Measurements from ENCODE around the gene GABARAP. TPM values are rescaled to one million over a fixed set of nuclear protein-coding genes. Genes with fewer than 3 reads are reported as not detected.

Gene GABARAP
- total and polyA plus RNA-seq, 2 of the 13 experiments (the other 11 are each of a cell fraction or from before 2014, with no cell fraction given): 161 to 310 TPM

DNA sequence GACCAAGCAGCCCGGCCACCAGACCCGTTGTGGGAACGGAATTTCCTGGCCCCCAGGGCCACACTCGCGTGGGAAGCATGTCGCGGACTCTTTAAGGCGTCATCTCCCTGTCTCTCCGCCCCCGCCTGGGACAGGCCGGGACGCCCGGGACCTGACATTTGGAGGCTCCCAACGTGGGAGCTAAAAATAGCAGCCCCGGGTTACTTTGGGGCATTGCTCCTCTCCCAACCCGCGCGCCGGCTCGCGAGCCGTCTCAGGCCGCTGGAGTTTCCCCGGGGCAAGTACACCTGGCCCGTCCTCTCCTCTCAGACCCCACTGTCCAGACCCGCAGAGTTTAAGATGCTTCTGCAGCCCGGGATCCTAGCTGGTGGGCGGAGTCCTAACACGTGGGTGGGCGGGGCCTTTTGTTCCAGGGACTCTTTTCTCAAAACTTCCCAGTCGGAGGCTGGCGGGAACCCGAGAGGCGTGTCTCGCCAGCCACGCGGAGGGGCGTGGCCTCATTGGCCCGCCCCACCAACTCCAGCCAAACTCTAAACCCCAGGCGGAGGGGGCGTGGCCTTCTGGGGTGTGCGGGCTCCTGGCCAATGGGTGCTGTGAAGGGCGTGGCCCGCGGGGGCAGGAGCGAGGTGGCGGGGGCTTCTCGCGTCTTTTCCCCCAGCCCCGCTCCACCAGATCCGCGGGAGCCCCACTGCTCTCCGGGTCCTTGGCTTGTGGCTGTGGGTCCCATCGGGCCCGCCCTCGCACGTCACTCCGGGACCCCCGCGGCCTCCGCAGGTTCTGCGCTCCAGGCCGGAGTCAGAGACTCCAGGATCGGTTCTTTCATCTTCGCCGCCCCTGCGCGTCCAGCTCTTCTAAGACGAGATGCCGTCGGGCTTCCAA is 39.1 kb upstream of the GABARAP start, which contains the start of gene SLC2A4 (continued):
- TF ChIP-seq, protein P1, sequence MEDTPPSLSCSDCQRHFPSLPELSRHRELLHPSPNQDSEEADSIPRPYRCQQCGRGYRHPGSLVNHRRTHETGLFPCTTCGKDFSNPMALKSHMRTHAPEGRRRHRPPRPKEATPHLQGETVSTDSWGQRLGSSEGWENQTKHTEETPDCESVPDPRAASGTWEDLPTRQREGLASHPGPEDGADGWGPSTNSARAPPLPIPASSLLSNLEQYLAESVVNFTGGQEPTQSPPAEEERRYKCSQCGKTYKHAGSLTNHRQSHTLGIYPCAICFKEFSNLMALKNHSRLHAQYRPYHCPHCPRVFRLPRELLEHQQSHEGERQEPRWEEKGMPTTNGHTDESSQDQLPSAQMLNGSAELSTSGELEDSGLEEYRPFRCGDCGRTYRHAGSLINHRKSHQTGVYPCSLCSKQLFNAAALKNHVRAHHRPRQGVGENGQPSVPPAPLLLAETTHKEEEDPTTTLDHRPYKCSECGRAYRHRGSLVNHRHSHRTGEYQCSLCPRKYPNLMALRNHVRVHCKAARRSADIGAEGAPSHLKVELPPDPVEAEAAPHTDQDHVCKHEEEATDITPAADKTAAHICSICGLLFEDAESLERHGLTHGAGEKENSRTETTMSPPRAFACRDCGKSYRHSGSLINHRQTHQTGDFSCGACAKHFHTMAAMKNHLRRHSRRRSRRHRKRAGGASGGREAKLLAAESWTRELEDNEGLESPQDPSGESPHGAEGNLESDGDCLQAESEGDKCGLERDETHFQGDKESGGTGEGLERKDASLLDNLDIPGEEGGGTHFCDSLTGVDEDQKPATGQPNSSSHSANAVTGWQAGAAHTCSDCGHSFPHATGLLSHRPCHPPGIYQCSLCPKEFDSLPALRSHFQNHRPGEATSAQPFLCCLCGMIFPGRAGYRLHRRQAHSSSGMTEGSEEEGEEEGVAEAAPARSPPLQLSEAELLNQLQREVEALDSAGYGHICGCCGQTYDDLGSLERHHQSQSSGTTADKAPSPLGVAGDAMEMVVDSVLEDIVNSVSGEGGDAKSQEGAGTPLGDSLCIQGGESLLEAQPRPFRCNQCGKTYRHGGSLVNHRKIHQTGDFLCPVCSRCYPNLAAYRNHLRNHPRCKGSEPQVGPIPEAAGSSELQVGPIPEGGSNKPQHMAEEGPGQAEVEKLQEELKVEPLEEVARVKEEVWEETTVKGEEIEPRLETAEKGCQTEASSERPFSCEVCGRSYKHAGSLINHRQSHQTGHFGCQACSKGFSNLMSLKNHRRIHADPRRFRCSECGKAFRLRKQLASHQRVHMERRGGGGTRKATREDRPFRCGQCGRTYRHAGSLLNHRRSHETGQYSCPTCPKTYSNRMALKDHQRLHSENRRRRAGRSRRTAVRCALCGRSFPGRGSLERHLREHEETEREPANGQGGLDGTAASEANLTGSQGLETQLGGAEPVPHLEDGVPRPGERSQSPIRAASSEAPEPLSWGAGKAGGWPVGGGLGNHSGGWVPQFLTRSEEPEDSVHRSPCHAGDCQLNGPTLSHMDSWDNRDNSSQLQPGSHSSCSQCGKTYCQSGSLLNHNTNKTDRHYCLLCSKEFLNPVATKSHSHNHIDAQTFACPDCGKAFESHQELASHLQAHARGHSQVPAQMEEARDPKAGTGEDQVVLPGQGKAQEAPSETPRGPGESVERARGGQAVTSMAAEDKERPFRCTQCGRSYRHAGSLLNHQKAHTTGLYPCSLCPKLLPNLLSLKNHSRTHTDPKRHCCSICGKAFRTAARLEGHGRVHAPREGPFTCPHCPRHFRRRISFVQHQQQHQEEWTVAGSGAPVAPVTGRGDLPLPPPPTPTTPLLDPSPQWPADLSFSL (CRISPR knock-in tag; IDR thresholded peaks at IDR 0.05): 0 out of 2 replicates have a peak, but pooled peaks have one; percentile 9
- TF ChIP-seq ZNF557 (CRISPR knock-in tag; IDR thresholded peaks at IDR 0.05) (no peak), ZNF772 (CRISPR knock-in tag; IDR thresholded peaks at IDR 0.05) (no peak), ZFP36L2 (CRISPR knock-in tag; IDR thresholded peaks at IDR 0.05) (no peak), FOXK1 (CRISPR knock-in tag; IDR thresholded peaks at IDR 0.05; ENCODE audit: borderline replicate concordance, low read depth) (peak; percentile 42; the same call in 1 of the 2 replicates), ZNF713 (CRISPR knock-in tag; IDR thresholded peaks at IDR 0.05) (no peak), BORCS8-MEF2B (CRISPR knock-in tag; IDR thresholded peaks at IDR 0.05) (0 out of 2 replicates have a peak, but pooled peaks have one; percentile 4), YEATS2 (CRISPR knock-in tag; IDR thresholded peaks at IDR 0.05; ENCODE audit: borderline replicate concordance) (0 out of 2 replicates have a peak, but pooled peaks have one; percentile 6), RCOR2 (CRISPR knock-in tag; IDR thresholded peaks at IDR 0.05) (no peak), SCMH1 (CRISPR knock-in tag; IDR thresholded peaks at IDR 0.05; ENCODE audit: borderline replicate concordance) (no peak), ASH2L (IDR thresholded peaks at IDR 0.05; ENCODE audit: insufficient read length, low read depth, low read length) (peak; percentile 32)
- TF ChIP-seq, protein P2, sequence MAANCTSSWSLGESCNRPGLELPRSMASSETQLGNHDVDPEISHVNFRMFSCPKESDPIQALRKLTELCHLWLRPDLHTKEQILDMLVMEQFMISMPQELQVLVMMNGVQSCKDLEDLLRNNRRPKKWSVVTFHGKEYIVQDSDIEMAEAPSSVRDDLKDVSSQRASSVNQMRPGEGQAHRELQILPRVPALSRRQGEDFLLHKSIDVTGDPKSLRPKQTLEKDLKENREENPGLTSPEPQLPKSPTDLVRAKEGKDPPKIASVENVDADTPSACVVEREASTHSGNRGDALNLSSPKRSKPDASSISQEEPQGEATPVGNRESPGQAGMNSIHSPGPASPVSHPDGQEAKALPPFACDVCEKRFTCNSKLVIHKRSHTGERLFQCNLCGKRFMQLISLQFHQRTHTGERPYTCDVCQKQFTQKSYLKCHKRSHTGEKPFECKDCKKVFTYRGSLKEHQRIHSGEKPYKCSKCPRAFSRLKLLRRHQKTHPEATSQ (CRISPR knock-in tag; IDR thresholded peaks at IDR 0.05; ENCODE audit: borderline replicate concordance): no peak
- TF ChIP-seq, protein P3, sequence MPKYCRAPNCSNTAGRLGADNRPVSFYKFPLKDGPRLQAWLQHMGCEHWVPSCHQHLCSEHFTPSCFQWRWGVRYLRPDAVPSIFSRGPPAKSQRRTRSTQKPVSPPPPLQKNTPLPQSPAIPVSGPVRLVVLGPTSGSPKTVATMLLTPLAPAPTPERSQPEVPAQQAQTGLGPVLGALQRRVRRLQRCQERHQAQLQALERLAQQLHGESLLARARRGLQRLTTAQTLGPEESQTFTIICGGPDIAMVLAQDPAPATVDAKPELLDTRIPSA (CRISPR knock-in tag; IDR thresholded peaks at IDR 0.05; ENCODE audit: borderline replicate concordance): 0 out of 2 replicates have a peak, but pooled peaks have one; percentile 26
- TF ChIP-seq, protein P4, sequence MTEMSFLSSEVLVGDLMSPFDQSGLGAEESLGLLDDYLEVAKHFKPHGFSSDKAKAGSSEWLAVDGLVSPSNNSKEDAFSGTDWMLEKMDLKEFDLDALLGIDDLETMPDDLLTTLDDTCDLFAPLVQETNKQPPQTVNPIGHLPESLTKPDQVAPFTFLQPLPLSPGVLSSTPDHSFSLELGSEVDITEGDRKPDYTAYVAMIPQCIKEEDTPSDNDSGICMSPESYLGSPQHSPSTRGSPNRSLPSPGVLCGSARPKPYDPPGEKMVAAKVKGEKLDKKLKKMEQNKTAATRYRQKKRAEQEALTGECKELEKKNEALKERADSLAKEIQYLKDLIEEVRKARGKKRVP (CRISPR knock-in tag; IDR thresholded peaks at IDR 0.05): no peak
- TF ChIP-seq, protein P5, sequence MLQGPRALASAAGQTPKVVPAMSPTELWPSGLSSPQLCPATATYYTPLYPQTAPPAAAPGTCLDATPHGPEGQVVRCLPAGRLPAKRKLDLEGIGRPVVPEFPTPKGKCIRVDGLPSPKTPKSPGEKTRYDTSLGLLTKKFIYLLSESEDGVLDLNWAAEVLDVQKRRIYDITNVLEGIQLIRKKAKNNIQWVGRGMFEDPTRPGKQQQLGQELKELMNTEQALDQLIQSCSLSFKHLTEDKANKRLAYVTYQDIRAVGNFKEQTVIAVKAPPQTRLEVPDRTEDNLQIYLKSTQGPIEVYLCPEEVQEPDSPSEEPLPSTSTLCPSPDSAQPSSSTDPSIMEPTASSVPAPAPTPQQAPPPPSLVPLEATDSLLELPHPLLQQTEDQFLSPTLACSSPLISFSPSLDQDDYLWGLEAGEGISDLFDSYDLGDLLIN (CRISPR knock-in tag; IDR thresholded peaks at IDR 0.05; ENCODE audit: borderline replicate concordance): no peak
